Measurements from ENCODE around the gene ZCCHC2. TPM values are rescaled to one million over a fixed set of nuclear protein-coding genes. Genes with fewer than 3 reads are reported as not detected.

The ZCCHC2 gene
- total and polyA plus RNA-seq, 2 of the 13 experiments (the other 11 are each of a cell fraction or from before 2014, with no cell fraction given) = 62.5 to 76.1 TPM

GRCh38 chr18:62514570-62514969 lies 8.3 kb upstream of the ZCCHC2 start (continued):
- TF ChIP-seq ZSCAN20 (CRISPR knock-in tag; IDR thresholded peaks at IDR 0.05; ENCODE audit: borderline replicate concordance) (no peak), ZNF703 (CRISPR knock-in tag; IDR thresholded peaks at IDR 0.05; ENCODE audit: borderline replicate concordance) (no peak)

GRCh38 chr18:62516242-62516641 lies 6.6 kb upstream of the ZCCHC2 start:
- no peak overlapping the region for H3K4me2 ChIP-seq (ENCODE audit: low read depth, low read length)
- peaks cover 32% of the 10 kb centered on the region for H3K4me1 ChIP-seq (ENCODE audit: insufficient read depth, low read length)
- ATAC-seq (no peak), DNase-seq (ENCODE audit: low spot score) (no peak), FAIRE-seq (no peak)
- TF ChIP-seq HMGXB4 (CRISPR knock-in tag; IDR thresholded peaks at IDR 0.05; ENCODE audit: borderline replicate concordance in 1 of 2, low read depth in 1 of 2) = no peak
- no peak for TF ChIP-seq PAXIP1 (CRISPR knock-in tag; conservative IDR thresholded peaks at IDR 0.05)
- no peak for TF ChIP-seq KMT2A (CRISPR knock-in tag; IDR thresholded peaks at IDR 0.05)
- no peak for TF ChIP-seq GZF1 (CRISPR knock-in tag; IDR thresholded peaks at IDR 0.05)
- TF ChIP-seq AGO1 (IDR thresholded peaks at IDR 0.05; ENCODE audit: low read depth, low read length, poor library complexity, severe bottlenecking) = no peak
- no peak for TF ChIP-seq MYC (CRISPR knock-in tag; IDR thresholded peaks at IDR 0.05; ENCODE audit: borderline replicate concordance)
- TF ChIP-seq ZSCAN22 (CRISPR knock-in tag; IDR thresholded peaks at IDR 0.05) = no peak
- TF ChIP-seq MXD3 (CRISPR knock-in tag; IDR thresholded peaks at IDR 0.05) = no peak
- H3K9me3 ChIP-seq (ENCODE audit: low read length) = peaks cover 31% of the 10 kb centered on the region
- peaks cover 26% of the 10 kb centered on the region for H3K79me2 ChIP-seq (ENCODE audit: insufficient read depth, low read length)
- no peaks in the 10 kb centered on the region for H4K20me1 ChIP-seq (ENCODE audit: insufficient read depth, low read length)
- intact Hi-C loops (cut with micrococcal nuclease; ENCODE audit: unreplicated experiment) (no loop called here), in situ Hi-C loops (cut with HindIII; ENCODE audit: extremely low pct_ligation_motif_present, low pct_unique_long_range_greater_than_20kb) (no loop called here)
- CTCF ChIA-PET (ENCODE audit: low intra/inter-chr PET ratio, low total read pairs) = no interaction called here
- H3K27me3 ChIP-seq (ENCODE audit: control insufficient read depth in 1 of 2, insufficient read depth in 2 of 2, low read length in 2 of 2) = no peaks in the 10 kb centered on the region
- H3K9ac ChIP-seq (ENCODE audit: insufficient read depth, low read depth, low read length) = no peak overlapping the region
- no TSS peak for BruUV-seq (replicated peaks)
- POLR2A ChIA-PET = no interaction called here
- WGBS (ENCODE audit: low lambda C conversion rate) = 95% methylated on average over 1 of the region's 1 CpG
- no peaks in the 10 kb centered on the region for H3K36me3 ChIP-seq (replicated peaks in 1 of 2; ENCODE audit: control insufficient read depth in 1 of 2, insufficient read depth in 2 of 2, low read length in 2 of 2)
- H3K27ac ChIP-seq (ENCODE audit: extremely low read length, insufficient read depth, low read length) = peak overlapping the region; percentile 14
- H2AFZ ChIP-seq (ENCODE audit: low read length) = no peak overlapping the region
- H3K4me3 ChIP-seq (replicated peaks in 1 of 3; ENCODE audit: insufficient read depth in 1 of 3, low read depth in 2 of 3, low read length in 3 of 3) = no peak overlapping the region
